Smooth muscle cell (in vitro differentiated cells): ENCODE measurements around the gene ZFP36L1. TPM values are rescaled to one million over a fixed set of nuclear protein-coding genes. Genes with fewer than 3 reads are reported as not detected.

Experiments used
- DNase-seq: peaks from one replicate; lab custom pipeline; 2025; ENCODE audit not compliant: unreplicated experiment; lab: John Stamatoyannopoulos, UW
- H2AFZ ChIP-seq: fragments of 200-600 bp; sonication (generic); 2 replicates; pipeline ENCODE4 v1.6.0; 2016; ENCODE audit warnings: antibody characterized with exemption, low read depth, mild to moderate bottlenecking
- H3F3A ChIP-seq: fragments of 200-600 bp; sonication (generic); 2 replicates; pipeline ENCODE4 v1.6.0; 2017; ENCODE audit warnings: antibody characterized with exemption, low read depth
- H3K27ac ChIP-seq: fragments of 200-600 bp; sonication (generic); 2 replicates; pipeline ENCODE4 v1.5.1; 2016; ENCODE audit warnings: low read depth, mild to moderate bottlenecking
- H3K27me3 ChIP-seq: fragments of 200-600 bp; sonication (generic); 2 replicates; pipeline ENCODE4 v1.6.1; 2016; ENCODE audit warnings: low read depth, mild to moderate bottlenecking
- H3K36me3 ChIP-seq: fragments of 200-600 bp; sonication (generic); 2 replicates; pipeline ENCODE4 v1.5.1; 2016; ENCODE audit warnings: low read depth
- H3K4me1 ChIP-seq: fragments of 200-600 bp; sonication (generic); 2 replicates; pipeline ENCODE4 v1.5.1; 2016; ENCODE audit warnings: low read depth
- H3K4me2 ChIP-seq: fragments of 200-600 bp; sonication (generic); 2 replicates; pipeline ENCODE4 v1.6.0; 2016; ENCODE audit warnings: mild to moderate bottlenecking
- H3K4me3 ChIP-seq: fragments of 200-600 bp; sonication (generic); 2 replicates; pipeline ENCODE4 v1.5.1; 2016; ENCODE audit warnings: mild to moderate bottlenecking
- H3K79me2 ChIP-seq: fragments of 200-600 bp; sonication (generic); 2 replicates; pipeline ENCODE4 v1.6.0; 2016; ENCODE audit warnings: low read depth, mild to moderate bottlenecking
- H3K9ac ChIP-seq: fragments of 200-600 bp; sonication (generic); 2 replicates; pipeline ENCODE4 v1.6.0; 2016; ENCODE audit warnings: low read depth
- H3K9me3 ChIP-seq: fragments of 200-600 bp; sonication (generic); replicated peaks from 2 replicates; pipeline ENCODE4 v1.5.1; 2016; ENCODE audit warnings: low read depth
- H4K20me1 ChIP-seq: fragments of 200-600 bp; sonication (generic); 2 replicates; pipeline ENCODE4 v1.6.0; 2016; ENCODE audit warnings: low read depth
- WGBS: methylation state at CpG from one replicate; pipeline ENCODE4 v1.1.7; 2016; ENCODE audit warnings: low lambda C conversion rate; 5-methylcytosine and 5-hydroxymethylcytosine counted together
- polyA plus RNA-seq: library from polyadenylated mRNA; unstranded; fragments of >200 nt; fragmentation: Nextera tagmentation; extraction: Ambion mirVana; gene quantifications from 2 replicates; pipeline ENCODE4 v1.2.1, GENCODE V29; 2016
- total RNA-seq: library from RNA; depleted of rRNA; stranded (reverse); fragments of >200 nt; gene quantifications from 2 replicates; pipeline ENCODE4 v1.2.3, GENCODE V29; 2014
- TF ChIP-seq, protein P1 (sequence below): fragments of 200-600 bp; sonication (generic); IDR thresholded peaks from 2 replicates; pipeline ENCODE4 v1.5.1; 2017; ENCODE audit warnings: borderline replicate concordance, mild to moderate bottlenecking, antibody characterized with exemption; ENCODE audit not compliant: insufficient read depth, poor library complexity, severe bottlenecking

ZFP36L1 gene
- total and polyA plus RNA-seq, 2 experiments from 2014 or later, result 166 to 418 TPM

DNA sequence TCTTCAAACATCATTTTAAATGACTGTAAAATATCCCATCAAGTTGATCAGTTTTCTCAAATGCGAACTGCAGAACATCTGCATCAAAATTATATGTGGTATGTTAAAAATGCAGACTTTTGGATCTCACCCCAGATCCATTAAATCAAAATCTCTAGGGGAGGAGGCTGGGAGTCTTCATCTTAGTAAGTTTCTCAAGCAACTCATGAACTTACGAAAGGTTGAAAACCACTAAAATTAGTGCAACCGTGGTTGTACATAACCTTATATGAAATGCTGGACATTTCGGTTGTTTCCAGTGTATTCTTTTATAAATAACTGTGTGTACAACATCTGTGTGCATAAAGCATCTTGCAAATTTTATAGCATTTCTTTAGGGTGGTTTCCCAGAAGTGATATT, 39.2 kb downstream of the ZFP36L1 start:
- Histone ChIP-seq H3K27ac (no peak overlapping the region), H3K4me2 (no peak overlapping the region), H3F3A (peaks cover 3% of the 10 kb centered on the region), H3K4me1 (peaks cover 19% of the 10 kb centered on the region), H3K79me2 (no peaks in the 10 kb centered on the region), H2AFZ (no peak overlapping the region), H4K20me1 (no peaks in the 10 kb centered on the region), H3K9me3 (no peaks in the 10 kb centered on the region), H3K27me3 (no peaks in the 10 kb centered on the region), H3K36me3 (no peaks in the 10 kb centered on the region), H3K9ac (no peak overlapping the region), H3K4me3 (no peak overlapping the region)
- no peak for DNase-seq
- TF ChIP-seq, protein P1, sequence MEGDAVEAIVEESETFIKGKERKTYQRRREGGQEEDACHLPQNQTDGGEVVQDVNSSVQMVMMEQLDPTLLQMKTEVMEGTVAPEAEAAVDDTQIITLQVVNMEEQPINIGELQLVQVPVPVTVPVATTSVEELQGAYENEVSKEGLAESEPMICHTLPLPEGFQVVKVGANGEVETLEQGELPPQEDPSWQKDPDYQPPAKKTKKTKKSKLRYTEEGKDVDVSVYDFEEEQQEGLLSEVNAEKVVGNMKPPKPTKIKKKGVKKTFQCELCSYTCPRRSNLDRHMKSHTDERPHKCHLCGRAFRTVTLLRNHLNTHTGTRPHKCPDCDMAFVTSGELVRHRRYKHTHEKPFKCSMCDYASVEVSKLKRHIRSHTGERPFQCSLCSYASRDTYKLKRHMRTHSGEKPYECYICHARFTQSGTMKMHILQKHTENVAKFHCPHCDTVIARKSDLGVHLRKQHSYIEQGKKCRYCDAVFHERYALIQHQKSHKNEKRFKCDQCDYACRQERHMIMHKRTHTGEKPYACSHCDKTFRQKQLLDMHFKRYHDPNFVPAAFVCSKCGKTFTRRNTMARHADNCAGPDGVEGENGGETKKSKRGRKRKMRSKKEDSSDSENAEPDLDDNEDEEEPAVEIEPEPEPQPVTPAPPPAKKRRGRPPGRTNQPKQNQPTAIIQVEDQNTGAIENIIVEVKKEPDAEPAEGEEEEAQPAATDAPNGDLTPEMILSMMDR, result no peak
- 87% methylated on average over 4 of the region's 4 CpGs for WGBS

- Histone ChIP-seq H3K27me3 (no peaks in the 10 kb centered on the region), H4K20me1 (no peaks in the 10 kb centered on the region), H3K9ac (no peak overlapping the region), H3K27ac (no peak overlapping the region), H3K9me3 (no peaks in the 10 kb centered on the region), H3K79me2 (no peaks in the 10 kb centered on the region), H3F3A (peaks cover 3% of the 10 kb centered on the region), H3K4me3 (no peak overlapping the region), H3K4me2 (no peak overlapping the region), H2AFZ (peak overlapping the region; percentile 36), H3K4me1 (peaks cover 20% of the 10 kb centered on the region), H3K36me3 (no peaks in the 10 kb centered on the region)
- no peak for DNase-seq
- 96% methylated on average over 6 of the region's 6 CpGs for WGBS
- TF ChIP-seq, protein P1, result no peak
Observed at GRCh38 chr14:68752271-68753006, 40.4 kb downstream of the ZFP36L1 start.

- DNase-seq, result no peak
- Histone ChIP-seq H3K36me3 (no peaks in the 10 kb centered on the region), H3K27ac (peak overlapping the region; percentile 86), H3K4me2 (peak overlapping the region; percentile 32), H3F3A (peaks cover 3% of the 10 kb centered on the region), H3K79me2 (no peaks in the 10 kb centered on the region), H2AFZ (peak overlapping the region; percentile 60), H4K20me1 (no peaks in the 10 kb centered on the region), H3K27me3 (no peaks in the 10 kb centered on the region), H3K4me1 (peaks cover 15% of the 10 kb centered on the region), H3K9ac (peak overlapping the region; percentile 48), H3K4me3 (no peak overlapping the region), H3K9me3 (no peaks in the 10 kb centered on the region)
- 35% methylated on average over 11 of the region's 11 CpGs for WGBS
- TF ChIP-seq, protein P1, result no peak
Observed at GRCh38 chr14:68749487-68750475, 43.1 kb downstream of the ZFP36L1 start.
